Liver (tissue), 3 donors: ENCODE data around the gene DPP4.

ENCODE experiments used
- EGR1 ChIP-seq, 2 donors: IDR thresholded peaks; 2 replicates each; pipeline ENCODE4 v1.6.1; 2016 to 2018; ENCODE audit warnings: antibody characterized with exemption in 2 of 2, low read depth in 2 of 2
- FOXA1 ChIP-seq: IDR thresholded peaks from 2 replicates; pipeline ENCODE4 v1.6.1; 2016; ENCODE audit warnings: antibody characterized with exemption
- RAD21 ChIP-seq, 2 donors: IDR thresholded peaks; 2 replicates each; pipeline ENCODE4 v1.6.1; 2016; ENCODE audit warnings: antibody characterized with exemption in 2 of 2, mild to moderate bottlenecking in 2 of 2
- TAF1 ChIP-seq: conservative IDR thresholded peaks from 2 replicates; pipeline ENCODE4 v1.6.1; 2016; ENCODE audit warnings: antibody characterized with exemption, mild to moderate bottlenecking
- TF ChIP-seq, protein P1 (sequence below): fragments of 150-350 bp; IDR thresholded peaks from 2 replicates; pipeline ENCODE4 v1.5.1; 2017; ENCODE audit warnings: improper control_type of control experiment, low read depth, low read length; ENCODE audit not compliant: missing input control
- TF ChIP-seq, protein P2 (sequence below): IDR thresholded peaks from 2 replicates; pipeline ENCODE4 v1.6.1; 2016; ENCODE audit warnings: antibody characterized with exemption, mild to moderate bottlenecking
- TF ChIP-seq, protein P3 (sequence below): IDR thresholded peaks from 2 replicates; pipeline ENCODE4 v1.6.1; 2016; ENCODE audit warnings: antibody characterized with exemption
- TF ChIP-seq, protein P4 (sequence below): IDR thresholded peaks from 2 replicates; pipeline ENCODE4 v1.6.1; 2016; ENCODE audit warnings: antibody characterized with exemption
- donor health status: healthy.
- donor health status: healthy.

DNA sequence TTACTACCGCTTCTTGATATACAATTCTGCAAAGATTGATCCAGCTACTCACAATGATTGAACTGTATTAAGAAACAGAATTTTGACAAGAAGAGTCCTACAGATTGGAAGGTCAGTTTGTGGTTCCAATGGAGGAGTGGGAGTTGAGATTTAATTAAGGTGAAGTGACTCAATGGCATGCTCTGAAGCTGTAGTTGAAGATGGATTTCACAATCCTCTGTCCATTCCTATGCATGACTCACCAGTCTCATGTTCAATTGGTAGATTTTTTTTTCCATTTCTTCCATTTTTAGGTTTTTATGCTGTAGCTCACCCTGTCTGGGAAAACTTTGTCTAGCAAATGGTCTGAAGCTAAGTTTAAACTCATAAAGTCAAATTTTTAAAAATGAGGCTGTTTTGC, 83.3 kb downstream of the DPP4 start:
- TF ChIP-seq, protein P1, sequence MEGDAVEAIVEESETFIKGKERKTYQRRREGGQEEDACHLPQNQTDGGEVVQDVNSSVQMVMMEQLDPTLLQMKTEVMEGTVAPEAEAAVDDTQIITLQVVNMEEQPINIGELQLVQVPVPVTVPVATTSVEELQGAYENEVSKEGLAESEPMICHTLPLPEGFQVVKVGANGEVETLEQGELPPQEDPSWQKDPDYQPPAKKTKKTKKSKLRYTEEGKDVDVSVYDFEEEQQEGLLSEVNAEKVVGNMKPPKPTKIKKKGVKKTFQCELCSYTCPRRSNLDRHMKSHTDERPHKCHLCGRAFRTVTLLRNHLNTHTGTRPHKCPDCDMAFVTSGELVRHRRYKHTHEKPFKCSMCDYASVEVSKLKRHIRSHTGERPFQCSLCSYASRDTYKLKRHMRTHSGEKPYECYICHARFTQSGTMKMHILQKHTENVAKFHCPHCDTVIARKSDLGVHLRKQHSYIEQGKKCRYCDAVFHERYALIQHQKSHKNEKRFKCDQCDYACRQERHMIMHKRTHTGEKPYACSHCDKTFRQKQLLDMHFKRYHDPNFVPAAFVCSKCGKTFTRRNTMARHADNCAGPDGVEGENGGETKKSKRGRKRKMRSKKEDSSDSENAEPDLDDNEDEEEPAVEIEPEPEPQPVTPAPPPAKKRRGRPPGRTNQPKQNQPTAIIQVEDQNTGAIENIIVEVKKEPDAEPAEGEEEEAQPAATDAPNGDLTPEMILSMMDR = no peak
- TF ChIP-seq, protein P2, sequence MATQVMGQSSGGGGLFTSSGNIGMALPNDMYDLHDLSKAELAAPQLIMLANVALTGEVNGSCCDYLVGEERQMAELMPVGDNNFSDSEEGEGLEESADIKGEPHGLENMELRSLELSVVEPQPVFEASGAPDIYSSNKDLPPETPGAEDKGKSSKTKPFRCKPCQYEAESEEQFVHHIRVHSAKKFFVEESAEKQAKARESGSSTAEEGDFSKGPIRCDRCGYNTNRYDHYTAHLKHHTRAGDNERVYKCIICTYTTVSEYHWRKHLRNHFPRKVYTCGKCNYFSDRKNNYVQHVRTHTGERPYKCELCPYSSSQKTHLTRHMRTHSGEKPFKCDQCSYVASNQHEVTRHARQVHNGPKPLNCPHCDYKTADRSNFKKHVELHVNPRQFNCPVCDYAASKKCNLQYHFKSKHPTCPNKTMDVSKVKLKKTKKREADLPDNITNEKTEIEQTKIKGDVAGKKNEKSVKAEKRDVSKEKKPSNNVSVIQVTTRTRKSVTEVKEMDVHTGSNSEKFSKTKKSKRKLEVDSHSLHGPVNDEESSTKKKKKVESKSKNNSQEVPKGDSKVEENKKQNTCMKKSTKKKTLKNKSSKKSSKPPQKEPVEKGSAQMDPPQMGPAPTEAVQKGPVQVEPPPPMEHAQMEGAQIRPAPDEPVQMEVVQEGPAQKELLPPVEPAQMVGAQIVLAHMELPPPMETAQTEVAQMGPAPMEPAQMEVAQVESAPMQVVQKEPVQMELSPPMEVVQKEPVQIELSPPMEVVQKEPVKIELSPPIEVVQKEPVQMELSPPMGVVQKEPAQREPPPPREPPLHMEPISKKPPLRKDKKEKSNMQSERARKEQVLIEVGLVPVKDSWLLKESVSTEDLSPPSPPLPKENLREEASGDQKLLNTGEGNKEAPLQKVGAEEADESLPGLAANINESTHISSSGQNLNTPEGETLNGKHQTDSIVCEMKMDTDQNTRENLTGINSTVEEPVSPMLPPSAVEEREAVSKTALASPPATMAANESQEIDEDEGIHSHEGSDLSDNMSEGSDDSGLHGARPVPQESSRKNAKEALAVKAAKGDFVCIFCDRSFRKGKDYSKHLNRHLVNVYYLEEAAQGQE = no peak
- no peak for TF ChIP-seq FOXA1
- no peak for TF ChIP-seq TAF1
- no peak for TF ChIP-seq RAD21 (IDR thresholded peaks at IDR 0.05)
- no peak for TF ChIP-seq EGR1 (IDR thresholded peaks at IDR 0.05; ENCODE audit: low read depth in 2 of 2)
- TF ChIP-seq, protein P3, sequence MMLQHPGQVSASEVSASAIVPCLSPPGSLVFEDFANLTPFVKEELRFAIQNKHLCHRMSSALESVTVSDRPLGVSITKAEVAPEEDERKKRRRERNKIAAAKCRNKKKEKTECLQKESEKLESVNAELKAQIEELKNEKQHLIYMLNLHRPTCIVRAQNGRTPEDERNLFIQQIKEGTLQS = no peak
- TF ChIP-seq, protein P4, sequence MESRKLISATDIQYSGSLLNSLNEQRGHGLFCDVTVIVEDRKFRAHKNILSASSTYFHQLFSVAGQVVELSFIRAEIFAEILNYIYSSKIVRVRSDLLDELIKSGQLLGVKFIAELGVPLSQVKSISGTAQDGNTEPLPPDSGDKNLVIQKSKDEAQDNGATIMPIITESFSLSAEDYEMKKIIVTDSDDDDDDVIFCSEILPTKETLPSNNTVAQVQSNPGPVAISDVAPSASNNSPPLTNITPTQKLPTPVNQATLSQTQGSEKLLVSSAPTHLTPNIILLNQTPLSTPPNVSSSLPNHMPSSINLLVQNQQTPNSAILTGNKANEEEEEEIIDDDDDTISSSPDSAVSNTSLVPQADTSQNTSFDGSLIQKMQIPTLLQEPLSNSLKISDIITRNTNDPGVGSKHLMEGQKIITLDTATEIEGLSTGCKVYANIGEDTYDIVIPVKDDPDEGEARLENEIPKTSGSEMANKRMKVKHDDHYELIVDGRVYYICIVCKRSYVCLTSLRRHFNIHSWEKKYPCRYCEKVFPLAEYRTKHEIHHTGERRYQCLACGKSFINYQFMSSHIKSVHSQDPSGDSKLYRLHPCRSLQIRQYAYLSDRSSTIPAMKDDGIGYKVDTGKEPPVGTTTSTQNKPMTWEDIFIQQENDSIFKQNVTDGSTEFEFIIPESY = no peak
